Neural cell (in vitro differentiated cells): ENCODE data around the gene RPS2. TPM values are rescaled to one million over a fixed set of nuclear protein-coding genes. Genes with fewer than 3 reads are reported as not detected.

ENCODE experiments used
- H2AFZ ChIP-seq: fragments of 200-600, 300-800 bp; sonication (generic), shearing (Covaris generic); 2 replicates; pipeline ENCODE4 v1.6.0; 2014; ENCODE audit warnings: low read depth, mild to moderate bottlenecking, antibody characterized with exemption, low read length, moderate library complexity
- H3F3A ChIP-seq: fragments of 200-600 bp; shearing (Covaris generic); 2 replicates; pipeline ENCODE4 v1.6.1; 2016; ENCODE audit warnings: mild to moderate bottlenecking, moderate library complexity, mixed read lengths, antibody characterized with exemption, low read length; ENCODE audit not compliant: insufficient read depth, poor library complexity, severe bottlenecking
- H3K27ac ChIP-seq: fragments of 200-600, 300-800 bp; sonication (generic), shearing (Covaris generic); 2 replicates; pipeline ENCODE4 v1.5.1; 2014; ENCODE audit warnings: mild to moderate bottlenecking, low read length, moderate library complexity
- H3K27me3 ChIP-seq: fragments of 300-800, 200-600 bp; sonication (generic), shearing (Covaris generic); 2 replicates; pipeline ENCODE4 v1.6.0; 2014; ENCODE audit warnings: mild to moderate bottlenecking, low read depth, low read length, moderate library complexity; ENCODE audit not compliant: insufficient read depth
- H3K36me3 ChIP-seq: fragments of 300-800, 200-600 bp; sonication (generic), shearing (Covaris generic); 2 replicates; pipeline ENCODE4 v1.5.1; 2014; ENCODE audit warnings: mild to moderate bottlenecking, antibody characterized with exemption, low read length, moderate library complexity; ENCODE audit not compliant: insufficient read depth
- H3K4me2 ChIP-seq: fragments of 300-800, 200-600 bp; sonication (generic), shearing (Covaris generic); 2 replicates; pipeline ENCODE4 v1.6.0; 2014; ENCODE audit warnings: mild to moderate bottlenecking, low read length
- H3K4me3 ChIP-seq: fragments of 300-800, 200-600 bp; sonication (generic), shearing (Covaris generic); 2 replicates; pipeline ENCODE4 v1.5.1; 2014; ENCODE audit warnings: mild to moderate bottlenecking, low read length, moderate library complexity
- H3K79me2 ChIP-seq: fragments of 200-600 bp; shearing (Covaris generic); replicated peaks from 2 replicates; pipeline ENCODE4 v1.6.0; 2014; ENCODE audit warnings: mild to moderate bottlenecking, low read length, moderate library complexity; ENCODE audit not compliant: insufficient read depth
- H3K9ac ChIP-seq: fragments of 300-800, 200-600 bp; sonication (generic), shearing (Covaris generic); 2 replicates; pipeline ENCODE4 v1.6.1; 2016; ENCODE audit warnings: mild to moderate bottlenecking, low read length, mixed read lengths
- H3K9me2 ChIP-seq: fragments of 200-600 bp; shearing (Covaris generic); 2 replicates; pipeline ENCODE4 v1.6.1; 2016; ENCODE audit warnings: mild to moderate bottlenecking, low read length, mixed read lengths; ENCODE audit not compliant: insufficient read depth
- H3K9me3 ChIP-seq: fragments of 200-600, 300-800 bp; sonication (generic), shearing (Covaris generic); 2 replicates; pipeline ENCODE4 v1.6.1; 2016; ENCODE audit warnings: mild to moderate bottlenecking, mixed run types, low read length, moderate library complexity, mixed read lengths
- H4K20me1 ChIP-seq: fragments of 200-600 bp; shearing (Covaris generic); 2 replicates; pipeline ENCODE4 v1.6.1; 2016; ENCODE audit warnings: mild to moderate bottlenecking, mixed run types; ENCODE audit not compliant: insufficient read depth
- CTCF ChIP-seq: fragments of 450-650 bp; IDR thresholded peaks from 2 replicates; pipeline ENCODE4 v1.5.1; 2014; ENCODE audit warnings: antibody characterized with exemption, mild to moderate bottlenecking, moderate library complexity; ENCODE audit not compliant: poor library complexity, severe bottlenecking
- EP300 ChIP-seq: fragments of 450-650 bp; conservative IDR thresholded peaks from 2 replicates; pipeline ENCODE4 v1.6.1; 2014; ENCODE audit warnings: antibody characterized with exemption, mild to moderate bottlenecking, moderate library complexity; ENCODE audit not compliant: poor library complexity, severe bottlenecking
- EZH2 ChIP-seq: fragments of 200-600, 300-800 bp; shearing (Covaris generic), sonication (generic); IDR thresholded peaks from 2 replicates; pipeline ENCODE4 v1.6.1; 2014; ENCODE audit warnings: antibody characterized with exemption, low read length, borderline replicate concordance, mild to moderate bottlenecking; ENCODE audit not compliant: insufficient read depth, poor library complexity, severe bottlenecking
- MXI1 ChIP-seq: fragments of 450-650 bp; conservative IDR thresholded peaks from 2 replicates; pipeline ENCODE4 v1.6.1; 2014; ENCODE audit warnings: antibody characterized with exemption, mild to moderate bottlenecking; ENCODE audit not compliant: poor library complexity, severe bottlenecking
- POLR2AphosphoS5 ChIP-seq: IDR thresholded peaks from 2 replicates; pipeline ENCODE4 v1.6.1; 2012
- RAD21 ChIP-seq: fragments of 450-650 bp; conservative IDR thresholded peaks from 2 replicates; pipeline ENCODE4 v1.6.1; 2014; ENCODE audit warnings: antibody characterized with exemption, mild to moderate bottlenecking, moderate library complexity
- REST ChIP-seq: IDR thresholded peaks from 2 replicates; pipeline ENCODE4 v1.6.1; 2012; ENCODE audit warnings: borderline replicate concordance
- SMC3 ChIP-seq: fragments of 450-650 bp; conservative IDR thresholded peaks from 2 replicates; pipeline ENCODE4 v1.6.1; 2014; ENCODE audit warnings: antibody characterized with exemption, mild to moderate bottlenecking, moderate library complexity; ENCODE audit not compliant: poor library complexity
- TAF1 ChIP-seq: IDR thresholded peaks from 2 replicates; pipeline ENCODE4 v1.6.1; 2012; ENCODE audit warnings: low read depth
- polyA plus RNA-seq: library from polyadenylated mRNA; depleted of rRNA; stranded (reverse); fragments of >200 nt; gene quantifications from 2 replicates; pipeline ENCODE4 v1.2.3, GENCODE V29; 2014

The RPS2 gene
- polyA plus RNA-seq, 1 donor from 2014 or later: 1,393 TPM

- no peak overlapping the region for H3K4me2 ChIP-seq
- no peaks in the 10 kb centered on the region for H3K9me3 ChIP-seq
- H3K36me3 ChIP-seq: no peaks in the 10 kb centered on the region
- TF ChIP-seq MXI1 (no peak), CTCF (no peak), RAD21 (no peak), TAF1 (no peak), EP300 (no peak), SMC3 (no peak), EZH2 (no peak), REST (no peak), POLR2AphosphoS5 (no peak)
- H3K27me3 ChIP-seq: peaks cover 37% of the 10 kb centered on the region
- H4K20me1 ChIP-seq: no peaks in the 10 kb centered on the region
- H3K9me2 ChIP-seq: no peaks in the 10 kb centered on the region
- no peak overlapping the region for H3K4me3 ChIP-seq
- no peaks in the 10 kb centered on the region for H3F3A ChIP-seq
- H2AFZ ChIP-seq: no peak overlapping the region
- H3K9ac ChIP-seq: no peak overlapping the region
- no peak overlapping the region for H3K27ac ChIP-seq
- H3K79me2 ChIP-seq: no peaks in the 10 kb centered on the region
Observed at GRCh38 chr16:1914084-1914608, 50.5 kb downstream of the RPS2 start.

DNA sequence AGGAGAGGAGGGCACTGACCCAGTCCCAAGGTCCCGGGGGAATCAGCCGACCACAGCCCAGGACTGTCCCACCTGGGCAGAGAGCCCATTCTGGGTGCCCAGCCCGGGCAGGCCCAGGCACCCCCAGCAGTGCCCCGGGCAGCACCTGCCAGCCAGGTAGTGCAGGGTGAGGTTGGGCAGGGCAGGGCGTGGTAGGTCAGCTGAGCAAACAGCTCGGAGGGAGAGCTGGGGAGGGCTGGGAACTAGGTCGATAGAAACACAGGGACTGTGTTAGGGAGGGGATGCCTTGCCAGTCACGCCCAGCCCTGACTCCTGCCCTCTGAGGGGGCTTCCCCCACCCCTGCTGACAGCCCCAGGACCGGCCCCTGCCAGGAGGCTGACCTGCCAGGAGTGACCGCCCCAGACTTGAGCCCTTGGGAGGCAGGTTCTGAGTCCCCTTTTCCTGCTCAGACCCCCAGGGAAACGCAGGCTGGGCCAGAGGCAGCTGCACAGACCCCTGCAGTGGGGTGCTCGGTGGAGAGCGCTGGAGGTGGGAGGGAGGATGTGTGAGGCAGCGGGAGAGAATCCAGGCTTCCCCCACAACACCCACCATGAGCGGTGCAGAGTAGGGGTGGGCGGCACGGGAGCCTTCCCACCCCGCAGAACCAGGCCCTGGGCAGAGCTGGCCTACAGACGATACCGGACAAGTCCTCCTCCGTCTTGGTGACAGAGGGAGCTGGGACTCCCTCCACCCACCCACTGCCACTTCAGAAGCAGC is 51.1 kb downstream of the RPS2 start:
- H3K27ac ChIP-seq: no peak overlapping the region
- no peaks in the 10 kb centered on the region for H3K9me2 ChIP-seq
- H3F3A ChIP-seq: no peaks in the 10 kb centered on the region
- H3K9me3 ChIP-seq: no peaks in the 10 kb centered on the region
- no peak overlapping the region for H2AFZ ChIP-seq
- no peak for TF ChIP-seq CTCF
- no peak for TF ChIP-seq POLR2AphosphoS5
- no peak for TF ChIP-seq EZH2
- TF ChIP-seq SMC3: no peak
- peaks cover 30% of the 10 kb centered on the region for H3K27me3 ChIP-seq
- H4K20me1 ChIP-seq: no peaks in the 10 kb centered on the region
- no peaks in the 10 kb centered on the region for H3K79me2 ChIP-seq
- no peak overlapping the region for H3K9ac ChIP-seq
- H3K4me3 ChIP-seq: no peak overlapping the region
- no peaks in the 10 kb centered on the region for H3K36me3 ChIP-seq
- no peak overlapping the region for H3K4me2 ChIP-seq
